ENCODE measurements around the gene PLEKHG2.
A peak's percentile ranks its signal among the peaks of the same experiment; 100 is the strongest.

Gene PLEKHG2

GRCh38 chr19:39420769-39421168 is 8.3 kb downstream of the PLEKHG2 start:
- no peak for DNase-seq

GRCh38 chr19:39422020-39422419 is 9.6 kb downstream of the PLEKHG2 start:
- no peak for DNase-seq

- DNase-seq = no peak
Observed at GRCh38 chr19:39423258-39424086, 11.0 kb downstream of the PLEKHG2 start.

- no peak for DNase-seq
Observed at GRCh38 chr19:39424934-39425333, 12.5 kb downstream of the PLEKHG2 start.

- no peak for DNase-seq
Observed at GRCh38 chr19:39425744-39426143, 13.3 kb downstream of the PLEKHG2 start.

- no peak for DNase-seq
Observed at GRCh38 chr19:39426170-39426569, 13.7 kb downstream of the PLEKHG2 start.

- no peak for DNase-seq
Observed at GRCh38 chr19:39427707-39428106, 15.2 kb downstream of the PLEKHG2 start.

GRCh38 chr19:39428283-39429112 is 16.0 kb downstream of the PLEKHG2 start:
- no peak for DNase-seq

GRCh38 chr19:39430675-39431593 is 18.5 kb downstream of the PLEKHG2 start:
- DNase-seq = no peak

GRCh38 chr19:39432677-39433025 is 20.2 kb downstream of the PLEKHG2 start:
- DNase-seq = no peak

- no peak for DNase-seq
Observed at GRCh38 chr19:39433480-39434079, 21.1 kb downstream of the PLEKHG2 start.

- DNase-seq = no peak
Observed at GRCh38 chr19:39434123-39435076, 21.9 kb downstream of the PLEKHG2 start.

GRCh38 chr19:39435499-39436349 is 23.3 kb downstream of the PLEKHG2 start, which contains the start of gene RPS16:
RPS16 (minus strand) TSS chr19:39435949; CDS start chr19:39435895, 54 bp downstream.
- peak; percentile 99 for DNase-seq

- no peak for DNase-seq
Observed at GRCh38 chr19:39436350-39436716, 23.9 kb downstream of the PLEKHG2 start.

GRCh38 chr19:39438270-39438934 is 25.9 kb downstream of the PLEKHG2 start:
- DNase-seq = no peak

- no peak for DNase-seq
Observed at GRCh38 chr19:39444598-39445195, 32.2 kb downstream of the PLEKHG2 start.

GRCh38 chr19:39445196-39446111 is 33.0 kb downstream of the PLEKHG2 start, which contains the start of gene SUPT5H:
SUPT5H (plus strand) TSS chr19:39445582; CDS start chr19:39445891, 309 bp downstream.
- DNase-seq = peak; percentile 98
